ENCODE results near the gene FNDC3B. TPM values are rescaled to one million over a fixed set of nuclear protein-coding genes. Genes with fewer than 3 reads are reported as not detected.
A peak's percentile ranks its signal among the peaks of the same experiment; 100 is the strongest.

The FNDC3B gene
- total and polyA plus RNA-seq, 4 donors, result 13.3 to 175 (median 100) TPM

DNA sequence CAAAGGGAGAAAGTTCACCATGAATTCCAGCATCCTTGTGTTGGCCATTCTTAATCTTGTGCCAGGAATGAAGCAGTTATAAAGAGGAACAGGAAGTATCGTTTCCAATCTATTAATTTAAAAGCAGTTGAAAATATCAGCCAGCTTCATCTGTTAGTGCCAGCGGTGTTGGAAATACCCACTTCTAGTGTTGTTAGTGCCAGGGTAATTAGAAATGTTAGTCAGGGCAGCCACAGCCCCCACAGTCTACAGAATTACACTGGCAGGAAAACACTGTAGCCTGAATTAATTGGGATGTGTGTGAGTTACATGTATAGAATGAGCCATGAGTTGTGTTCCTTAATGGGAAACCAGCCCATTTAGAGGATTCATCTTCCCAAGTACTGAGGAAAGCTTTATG lies 281.1 kb downstream of the FNDC3B start:
- ATAC-seq (ENCODE audit: insufficient read depth, low FRiP score) (no peak), DNase-seq (no peak)
- H3K4me3 ChIP-seq, result no peak overlapping the region
- TF ChIP-seq, protein P1, sequence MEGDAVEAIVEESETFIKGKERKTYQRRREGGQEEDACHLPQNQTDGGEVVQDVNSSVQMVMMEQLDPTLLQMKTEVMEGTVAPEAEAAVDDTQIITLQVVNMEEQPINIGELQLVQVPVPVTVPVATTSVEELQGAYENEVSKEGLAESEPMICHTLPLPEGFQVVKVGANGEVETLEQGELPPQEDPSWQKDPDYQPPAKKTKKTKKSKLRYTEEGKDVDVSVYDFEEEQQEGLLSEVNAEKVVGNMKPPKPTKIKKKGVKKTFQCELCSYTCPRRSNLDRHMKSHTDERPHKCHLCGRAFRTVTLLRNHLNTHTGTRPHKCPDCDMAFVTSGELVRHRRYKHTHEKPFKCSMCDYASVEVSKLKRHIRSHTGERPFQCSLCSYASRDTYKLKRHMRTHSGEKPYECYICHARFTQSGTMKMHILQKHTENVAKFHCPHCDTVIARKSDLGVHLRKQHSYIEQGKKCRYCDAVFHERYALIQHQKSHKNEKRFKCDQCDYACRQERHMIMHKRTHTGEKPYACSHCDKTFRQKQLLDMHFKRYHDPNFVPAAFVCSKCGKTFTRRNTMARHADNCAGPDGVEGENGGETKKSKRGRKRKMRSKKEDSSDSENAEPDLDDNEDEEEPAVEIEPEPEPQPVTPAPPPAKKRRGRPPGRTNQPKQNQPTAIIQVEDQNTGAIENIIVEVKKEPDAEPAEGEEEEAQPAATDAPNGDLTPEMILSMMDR (IDR thresholded peaks at IDR 0.05; ENCODE audit: control extremely low read depth, extremely low read depth), result no peak
- peaks cover 2 to 23% (median 11%) of the 10 kb centered on the region in 4 donors for H3K36me3 ChIP-seq (ENCODE audit: control insufficient read depth in 4 of 4, insufficient read depth in 4 of 4, low read length in 4 of 4)
- H3K27me3 ChIP-seq (ENCODE audit: control insufficient read depth in 3 of 3, insufficient read depth in 3 of 3, low read length in 2 of 3), result no peaks in the 10 kb centered on the region
- no peaks in the 10 kb centered on the region for H3K9me3 ChIP-seq (ENCODE audit: control insufficient read depth in 4 of 4, insufficient read depth in 3 of 4, low read length in 3 of 4)
- H3K27ac ChIP-seq (ENCODE audit: low read depth in 1 of 2, low read length in 1 of 2), result peak overlapping the region; percentile 23 to 84
- H3K9ac ChIP-seq (ENCODE audit: insufficient read depth in 1 of 2, low read length in 2 of 2), result no peak overlapping the region
- WGBS, 2 donors, result 54 to 56% methylated on average over 2 of the region's 2 CpGs
- H3K4me1 ChIP-seq (ENCODE audit: control insufficient read depth in 5 of 5, insufficient read depth in 5 of 5, low read length in 5 of 5), result peaks cover 0 to 55% (median 6%) of the 10 kb centered on the region in 5 donors

DNA sequence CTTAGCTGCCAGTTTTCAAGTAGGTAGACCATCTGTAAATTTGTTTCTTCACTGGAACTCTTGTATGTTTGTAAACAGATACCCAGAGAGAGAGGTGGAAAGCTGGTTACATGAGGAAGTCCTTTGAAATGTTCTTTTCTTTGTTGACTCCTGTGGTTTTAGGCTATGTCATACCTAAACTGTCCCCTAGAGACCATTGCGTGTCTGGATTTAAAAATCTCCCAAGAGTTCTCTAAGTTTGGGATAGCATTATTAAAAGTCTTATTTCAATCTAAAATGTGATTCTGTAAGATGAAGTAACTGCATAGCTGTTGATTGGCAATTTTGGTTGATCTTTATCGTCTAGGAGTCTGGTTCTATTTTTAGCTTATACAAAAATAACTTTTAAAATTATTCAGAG lies 281.7 kb downstream of the FNDC3B start:
- WGBS, 2 donors, result 53 to 60% methylated on average over 2 of the region's 2 CpGs
- ATAC-seq (ENCODE audit: insufficient read depth, low FRiP score), result no peak

DNA sequence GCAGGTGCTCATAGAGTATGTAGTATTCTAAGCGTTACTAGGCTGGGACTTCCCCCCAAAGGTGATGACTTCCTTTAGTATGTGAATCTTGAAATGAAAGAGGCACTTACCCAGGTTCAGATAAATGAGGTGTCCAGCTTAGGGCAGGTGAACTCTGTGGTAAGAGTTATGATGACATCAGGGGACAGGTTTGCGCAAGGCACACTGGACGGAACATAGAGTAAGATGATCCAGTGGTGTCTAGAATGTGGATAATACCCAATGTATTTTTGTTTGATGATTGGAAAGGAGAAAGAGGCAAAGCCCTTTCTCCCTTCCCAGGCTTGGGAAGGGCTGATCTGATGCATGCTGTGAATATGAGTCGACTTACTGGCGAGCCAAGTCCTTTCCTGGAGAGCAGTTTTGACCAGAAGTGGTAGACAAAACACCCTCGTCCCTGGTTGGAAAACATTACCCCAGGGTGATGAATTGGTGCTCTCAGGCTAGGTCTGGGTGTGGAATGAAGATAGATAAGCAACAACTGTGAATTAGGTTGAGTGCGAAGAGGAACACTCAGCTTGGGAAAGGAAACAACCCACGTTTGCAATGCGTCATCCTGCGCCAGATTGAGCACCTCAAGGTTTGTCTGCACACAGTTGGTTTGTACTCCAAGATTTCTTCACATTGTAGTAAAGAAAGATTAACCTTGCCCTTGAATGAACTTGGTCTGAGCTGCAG lies 284.7 kb downstream of the FNDC3B start:
- WGBS, 2 donors, result 70 to 76% methylated on average over 10 of the region's 10 CpGs
- Histone ChIP-seq H3K9ac (ENCODE audit: insufficient read depth in 1 of 2, low read length in 2 of 2) (no peak overlapping the region), H3K27me3 (ENCODE audit: control insufficient read depth in 3 of 3, insufficient read depth in 3 of 3, low read length in 2 of 3) (no peaks in the 10 kb centered on the region), H3K27ac (ENCODE audit: low read depth in 1 of 2, low read length in 1 of 2) (peak overlapping the region in 1 of 2 donors; percentile 64), H3K36me3 (ENCODE audit: control insufficient read depth in 4 of 4, insufficient read depth in 4 of 4, low read length in 4 of 4) (peaks cover 8 to 24% (median 10%) of the 10 kb centered on the region in 4 donors), H3K4me1 (ENCODE audit: control insufficient read depth in 5 of 5, insufficient read depth in 5 of 5, low read length in 5 of 5) (peaks cover 0 to 27% (median 0%) of the 10 kb centered on the region in 5 donors), H3K9me3 (ENCODE audit: control insufficient read depth in 4 of 4, insufficient read depth in 3 of 4, low read length in 3 of 4) (no peaks in the 10 kb centered on the region), H3K4me3 (no peak overlapping the region)
- TF ChIP-seq, protein P1 (IDR thresholded peaks at IDR 0.05; ENCODE audit: control extremely low read depth, extremely low read depth), result no peak
- ATAC-seq (ENCODE audit: insufficient read depth, low FRiP score) (peak; percentile 5), DNase-seq (no peak)

More for the DNA sequence above, 281.7 kb downstream of the FNDC3B start:
- Histone ChIP-seq H3K9me3 (ENCODE audit: control insufficient read depth in 4 of 4, insufficient read depth in 3 of 4, low read length in 3 of 4) (no peaks in the 10 kb centered on the region), H3K9ac (ENCODE audit: insufficient read depth in 1 of 2, low read length in 2 of 2) (no peak overlapping the region), H3K36me3 (ENCODE audit: control insufficient read depth in 4 of 4, insufficient read depth in 4 of 4, low read length in 4 of 4) (peaks cover 6 to 23% (median 11%) of the 10 kb centered on the region in 4 donors), H3K4me3 (no peak overlapping the region), H3K4me1 (ENCODE audit: control insufficient read depth in 5 of 5, insufficient read depth in 5 of 5, low read length in 5 of 5) (peaks cover 0 to 53% (median 6%) of the 10 kb centered on the region in 5 donors), H3K27me3 (ENCODE audit: control insufficient read depth in 3 of 3, insufficient read depth in 3 of 3, low read length in 2 of 3) (no peaks in the 10 kb centered on the region), H3K27ac (ENCODE audit: low read depth in 1 of 2, low read length in 1 of 2) (no peak overlapping the region)
- no peak for DNase-seq
- TF ChIP-seq, protein P1 (IDR thresholded peaks at IDR 0.05; ENCODE audit: control extremely low read depth, extremely low read depth), result no peak

Measured in lung (tissue), 12 donors.